NCI-H510A treated with DMSO at 0.1 percent for 48 hours (cell line): ENCODE data around the gene SIK1.
"Not testable (repeated sequence)": the region's sequence is repeated elsewhere in the genome, so short reads cannot be mapped to it uniquely, and the experiment has no call there.

Experiments used
- DNase-seq: peaks from one replicate; lab custom pipeline; 2025; lab: John Stamatoyannopoulos, UW

SIK1 gene

DNA sequence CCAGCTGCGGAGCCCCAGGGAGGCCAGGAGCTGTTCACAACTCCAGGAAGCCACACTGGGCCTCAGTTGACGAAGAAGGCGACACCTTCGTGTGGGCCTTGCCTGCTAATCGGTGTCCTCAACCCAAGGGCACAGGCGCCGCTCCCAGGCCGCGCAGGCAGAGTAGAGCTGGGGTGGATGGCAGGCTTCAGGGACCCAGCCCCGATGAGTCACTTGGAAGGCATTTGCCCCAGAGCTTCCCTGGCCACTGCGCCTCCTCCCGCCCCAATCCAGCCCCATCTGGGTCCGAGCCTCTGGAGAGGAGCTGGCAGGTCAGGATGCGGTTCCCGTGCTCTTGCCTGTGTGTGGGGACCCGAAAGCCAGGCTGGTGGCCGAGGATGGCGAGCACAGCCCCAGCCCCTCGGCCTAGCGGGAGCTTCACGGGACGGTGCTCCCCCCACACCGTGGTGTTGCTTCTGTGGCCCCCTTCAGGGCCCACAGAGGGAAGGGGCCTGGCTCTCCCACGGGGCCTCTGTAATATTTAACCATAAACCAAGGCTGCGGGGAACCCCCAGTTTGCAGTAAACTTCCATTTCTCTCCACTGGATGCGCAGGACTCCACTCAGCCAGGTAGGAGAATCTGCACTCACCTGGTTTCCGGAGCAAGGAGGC lies 30.0 kb downstream of the SIK1 start:
- DNase-seq = not testable (repeated sequence)

DNA sequence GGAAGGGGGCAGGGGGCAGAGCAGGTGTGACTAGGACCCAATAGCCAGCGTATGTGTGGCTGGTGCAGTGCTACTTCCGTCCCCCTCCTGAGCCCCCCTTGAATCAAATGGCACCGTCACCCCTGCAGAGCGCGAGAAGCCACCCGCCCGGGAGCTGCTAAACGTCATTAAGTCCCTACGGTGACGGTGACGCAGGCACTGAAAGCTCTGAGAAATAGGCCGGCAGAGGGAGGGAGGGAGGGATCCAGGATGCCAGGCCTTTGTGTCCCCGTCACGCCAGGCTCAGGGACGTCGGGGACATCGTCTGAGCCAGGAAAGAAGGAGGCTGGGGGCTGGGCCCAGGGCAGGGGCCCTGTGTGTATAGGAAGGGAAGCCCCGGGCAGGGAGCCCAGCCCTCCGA lies 43.6 kb downstream of the SIK1 start:
- not testable (repeated sequence) for DNase-seq

DNA sequence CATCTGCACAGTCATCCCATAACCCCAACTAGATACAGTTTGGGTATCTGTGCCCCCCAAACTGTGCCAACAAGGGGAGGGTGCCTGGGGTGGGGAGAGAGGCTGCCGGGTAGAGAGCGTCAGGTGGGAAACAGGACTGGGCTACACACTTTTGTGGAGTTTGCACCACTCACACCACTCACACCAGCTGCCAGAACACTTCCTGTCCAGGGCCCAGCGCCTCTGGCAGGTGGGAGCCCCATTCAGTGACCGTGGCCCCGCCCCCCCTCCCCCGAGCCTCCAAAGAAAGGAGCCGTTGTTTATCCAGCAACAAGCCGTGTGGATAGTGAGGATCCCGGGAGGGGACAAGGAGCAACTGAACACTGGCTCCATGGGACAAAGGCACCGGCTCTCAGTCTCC lies 44.0 kb downstream of the SIK1 start:
- DNase-seq = not testable (repeated sequence)

DNA sequence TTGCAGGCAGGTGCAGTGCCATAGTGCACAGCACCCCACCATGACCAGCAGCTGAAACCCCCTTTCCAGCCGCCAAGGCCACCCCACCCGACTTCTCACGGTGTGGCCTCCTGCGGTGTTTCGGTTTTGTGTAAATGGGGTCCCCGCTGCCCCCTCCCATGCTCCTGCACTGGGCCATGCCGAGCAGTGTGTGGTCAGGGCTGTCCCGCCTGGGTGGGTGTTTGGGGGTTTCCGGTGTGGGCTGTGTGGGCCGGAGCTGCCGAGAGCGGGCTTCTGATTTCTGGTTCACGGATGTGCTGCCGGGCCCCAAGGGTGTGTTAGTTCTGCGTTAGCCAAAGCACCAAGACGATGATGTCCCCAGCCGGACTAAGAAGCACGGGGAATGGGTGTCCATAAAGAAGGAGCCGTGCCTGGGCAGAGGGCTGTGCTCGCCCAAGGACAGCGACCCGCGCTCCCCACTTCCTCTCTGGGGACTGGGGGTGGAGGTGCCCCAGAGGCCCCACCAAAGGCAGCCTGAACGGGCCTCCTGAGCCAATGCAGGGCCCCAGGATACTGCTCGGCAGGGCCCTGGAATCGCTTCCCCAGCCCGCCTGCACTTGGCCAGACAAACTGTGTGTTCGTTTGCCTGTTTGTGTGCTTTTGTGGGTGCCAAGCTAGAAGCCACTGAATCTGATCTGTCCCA lies 45.9 kb downstream of the SIK1 start:
- not testable (repeated sequence) for DNase-seq

DNA sequence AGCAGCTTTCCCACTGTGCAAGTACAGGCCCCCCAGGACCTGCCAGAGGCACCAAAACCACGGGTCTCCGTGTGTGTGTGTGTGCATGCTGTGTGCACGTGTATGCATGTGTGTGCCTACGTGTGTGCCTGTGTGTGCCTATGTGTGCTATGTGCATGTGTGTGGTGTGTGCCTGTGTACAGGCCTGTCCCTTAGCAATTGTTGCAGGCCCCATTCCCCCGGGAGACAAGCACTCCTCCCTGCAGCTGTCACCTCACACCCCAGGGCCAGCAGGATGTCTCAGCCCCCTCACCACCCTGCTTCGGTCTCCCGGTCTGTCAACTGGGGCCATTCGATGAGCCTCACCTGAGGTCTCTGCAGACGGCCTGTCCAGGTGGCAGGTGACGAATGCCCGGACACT lies 46.6 kb downstream of the SIK1 start:
- not testable (repeated sequence) for DNase-seq

DNA sequence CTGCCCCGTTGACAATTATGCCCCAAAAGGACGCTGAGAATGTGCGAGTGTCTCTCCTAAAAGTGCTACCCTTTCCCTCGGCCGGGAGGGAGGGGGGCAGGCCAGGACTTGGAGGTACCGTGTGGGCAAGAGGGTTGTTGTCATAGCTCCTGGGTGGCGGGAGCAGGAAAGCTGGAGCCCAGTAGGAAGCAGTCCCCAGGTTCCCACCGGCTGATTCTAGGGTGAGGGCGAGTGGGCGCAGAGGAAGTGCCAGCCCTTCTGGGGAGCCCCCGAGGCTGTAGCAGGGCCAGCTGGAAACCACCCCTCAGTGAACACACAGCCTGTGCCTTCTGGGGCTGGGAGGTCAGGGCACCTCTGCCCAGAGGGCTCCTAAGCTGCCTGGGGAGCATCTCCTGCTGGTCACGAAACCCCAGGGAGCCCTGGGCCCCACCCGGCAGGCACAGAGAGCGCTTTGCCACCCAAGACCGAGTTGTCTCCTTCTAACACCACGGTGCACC lies 47.3 kb downstream of the SIK1 start:
- not testable (repeated sequence) for DNase-seq

DNA sequence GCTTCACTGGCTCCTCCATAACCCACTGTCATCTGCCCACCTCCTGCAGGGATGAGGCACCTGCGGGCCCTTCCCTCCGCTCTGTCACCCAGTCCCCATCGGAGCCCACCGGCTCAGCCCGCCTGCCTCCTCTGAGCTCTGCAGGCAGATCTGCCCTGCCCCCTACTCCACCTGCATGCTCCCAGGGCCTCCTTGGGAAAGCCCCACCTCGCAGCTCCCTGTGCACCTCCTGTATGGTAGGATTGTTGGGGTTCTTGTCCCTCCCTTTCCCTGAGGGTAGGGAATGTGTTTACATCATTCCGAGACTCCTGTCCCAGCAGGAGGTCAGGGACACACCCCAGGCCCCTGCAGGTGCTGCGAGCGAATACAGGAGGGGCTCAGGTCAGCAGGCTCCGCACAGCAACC lies 50.5 kb downstream of the SIK1 start:
- no peak for DNase-seq

DNA sequence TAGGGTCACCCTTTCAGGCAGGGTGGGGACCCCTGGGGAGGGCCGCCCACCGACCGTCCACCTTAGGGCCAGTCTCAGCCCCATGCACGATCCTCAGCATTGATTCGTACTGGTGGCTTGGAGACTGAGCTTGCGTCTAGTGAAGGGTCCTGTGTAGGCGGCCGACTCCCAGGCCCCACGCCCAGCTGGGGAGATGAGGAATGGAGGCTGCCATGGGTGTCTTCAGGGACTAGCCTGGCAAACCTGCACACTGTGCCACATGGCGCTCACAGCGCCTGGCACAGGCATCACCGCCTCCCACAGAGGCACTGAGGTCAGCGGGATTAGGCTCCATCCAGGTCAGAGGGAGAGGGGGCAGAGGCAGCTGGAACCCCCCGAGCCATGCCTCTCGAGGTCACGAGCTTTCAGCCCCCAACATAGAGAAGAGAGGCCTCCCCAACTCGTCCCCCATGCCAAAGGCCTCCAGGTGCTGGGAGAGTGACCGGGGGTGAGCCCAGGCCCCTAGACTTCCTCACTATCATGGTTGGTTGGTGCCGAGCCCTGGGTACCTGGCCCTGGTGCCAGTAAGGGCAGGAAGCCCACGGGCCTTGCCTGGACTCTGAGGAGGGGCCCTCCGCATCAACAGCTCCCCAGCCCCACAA lies 51.0 kb downstream of the SIK1 start:
- DNase-seq = no peak

DNA sequence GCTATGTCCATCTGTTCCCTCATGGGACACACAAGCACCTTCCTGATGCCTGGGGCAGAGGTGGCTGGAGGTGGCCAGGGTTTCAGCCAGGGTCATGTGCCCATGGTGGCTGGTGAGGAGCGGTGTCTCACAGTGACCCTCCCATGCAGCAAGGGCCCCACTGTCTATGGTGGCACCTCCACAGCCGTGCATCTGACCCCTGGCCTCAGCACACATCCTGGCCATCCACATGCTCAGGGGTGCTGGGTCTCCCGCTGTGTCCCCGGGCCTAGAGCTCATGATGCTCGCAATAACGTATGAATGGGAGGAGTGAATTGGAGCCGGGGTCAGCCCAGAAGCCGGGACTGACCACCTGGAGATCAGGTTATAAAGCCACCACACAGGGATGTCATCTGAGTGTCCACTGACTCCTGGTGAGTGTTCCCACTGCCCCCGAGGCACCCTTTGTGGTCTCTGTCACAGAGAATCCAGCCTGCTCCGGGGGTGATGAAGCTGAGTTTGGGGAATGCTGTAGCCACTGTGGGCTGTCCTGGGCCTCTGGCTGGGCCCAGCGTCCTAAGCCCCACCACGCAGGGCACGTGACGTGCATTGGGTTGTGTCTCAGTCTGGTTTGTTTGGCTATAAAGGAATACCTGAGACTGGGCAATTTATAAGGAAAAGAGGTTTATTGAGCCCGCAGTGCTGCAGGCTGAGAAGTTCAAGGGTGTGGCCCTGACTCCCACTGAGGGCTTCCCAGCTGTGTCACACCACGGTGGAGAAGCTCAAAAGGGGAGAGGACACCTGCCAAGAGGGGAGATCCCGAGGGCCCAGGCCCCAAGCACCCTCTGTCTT lies 51.7 kb downstream of the SIK1 start:
- DNase-seq = no peak

DNA sequence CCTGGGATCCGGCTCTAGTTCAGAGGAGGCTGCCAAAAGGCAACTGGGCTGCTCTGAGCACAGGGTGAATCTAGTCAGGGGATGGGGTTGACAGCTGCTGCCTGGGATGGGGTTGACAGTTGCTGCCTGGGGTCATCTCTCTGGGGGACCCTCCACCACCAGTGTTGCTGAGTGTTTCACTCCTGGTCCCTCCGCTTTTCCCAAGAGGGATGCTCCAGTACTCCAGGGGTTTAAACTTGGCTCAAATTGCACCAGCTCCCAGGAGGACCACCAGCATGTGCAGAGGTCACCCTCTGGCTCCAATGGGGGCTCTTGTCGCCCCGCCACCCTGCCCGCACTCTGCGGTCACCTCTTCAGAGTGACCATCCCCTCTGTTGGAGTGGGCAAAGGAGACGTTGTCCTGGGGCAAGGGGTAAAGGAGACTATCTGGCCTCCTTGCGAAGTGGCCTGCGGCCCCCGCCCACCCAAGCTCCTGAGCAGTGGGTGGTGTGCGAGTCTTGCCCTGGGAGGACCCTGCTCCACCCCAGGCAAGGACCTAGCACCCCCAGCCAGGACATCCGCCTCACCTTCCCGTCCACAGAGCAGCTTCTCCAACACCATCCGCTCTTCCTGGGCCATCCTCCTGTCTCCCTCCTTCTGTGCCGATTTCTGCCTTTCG lies 52.6 kb downstream of the SIK1 start:
- DNase-seq = no peak

DNA sequence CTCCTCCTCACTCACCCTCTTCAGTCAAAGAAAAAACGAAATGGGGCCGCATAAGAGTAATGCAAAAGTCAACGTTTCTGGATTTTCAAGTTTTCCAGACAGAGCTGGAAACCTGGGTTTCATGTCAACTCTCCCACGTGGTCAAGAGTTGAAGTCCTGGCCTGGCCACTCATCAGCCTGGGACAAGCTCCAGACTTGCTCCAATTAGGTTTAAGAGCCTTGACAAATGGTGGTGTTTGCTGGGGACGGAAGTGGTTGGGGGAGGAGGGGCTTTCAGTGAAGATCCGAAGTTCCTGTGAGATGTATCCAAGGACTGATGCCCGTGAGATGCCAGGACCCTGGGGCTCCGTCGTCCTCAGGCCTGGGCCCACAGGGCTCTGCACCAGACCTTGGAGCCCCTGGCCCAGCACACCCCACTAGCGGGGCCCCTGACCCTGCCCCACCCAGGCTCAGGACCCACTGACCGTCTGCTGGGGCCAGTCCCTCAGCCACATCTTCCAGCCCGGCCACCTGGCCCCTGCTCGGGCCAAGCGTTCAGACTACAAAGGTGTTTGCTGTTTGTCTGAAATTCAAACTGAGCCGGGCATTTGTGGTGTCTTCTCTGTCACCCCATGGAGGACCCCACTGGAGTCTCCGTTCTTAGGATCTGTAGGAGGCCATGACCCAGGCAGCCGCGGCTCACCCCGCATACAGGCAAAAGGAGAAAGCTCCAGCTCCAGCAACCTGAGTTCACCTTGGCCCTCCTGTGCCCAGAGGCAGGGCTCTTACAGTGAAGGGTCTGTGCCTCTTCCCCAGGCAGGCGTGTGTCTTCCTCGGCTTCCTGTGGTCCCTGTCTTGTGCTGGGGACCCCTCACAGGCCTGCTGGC lies 53.3 kb downstream of the SIK1 start:
- no peak for DNase-seq

DNA sequence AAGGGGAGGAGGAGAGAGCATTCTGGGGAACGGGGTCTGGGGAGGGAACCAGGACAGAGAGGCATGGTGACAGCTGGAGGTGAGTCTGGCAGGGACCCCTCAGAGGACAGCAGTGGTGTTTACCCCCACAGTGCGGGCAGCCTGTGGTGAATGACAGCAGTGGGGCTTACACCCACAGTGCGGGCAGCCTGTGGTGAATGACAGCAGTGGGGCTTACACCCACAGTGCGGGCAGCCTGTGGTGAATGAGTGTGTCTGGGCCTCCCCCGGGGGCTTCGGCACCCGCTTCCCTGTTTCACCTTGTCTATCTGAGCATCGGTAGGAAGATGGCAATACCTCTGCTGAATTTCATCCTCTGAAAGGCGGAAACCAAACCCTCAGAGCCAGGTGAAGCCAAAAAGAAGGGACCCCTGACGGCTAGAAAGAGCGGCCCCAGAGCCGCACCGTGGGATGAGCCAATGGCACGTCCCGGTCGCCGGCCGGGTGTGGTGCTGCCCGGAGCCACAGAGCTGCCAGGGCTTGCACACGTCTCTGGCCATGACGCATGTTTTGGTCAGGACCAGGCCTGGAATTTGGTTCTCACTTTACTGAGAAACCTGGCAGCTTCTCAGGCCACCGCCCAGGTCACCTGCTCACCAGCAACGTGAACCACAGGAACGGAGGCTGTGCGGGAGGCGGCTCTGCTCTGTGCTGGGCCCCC lies 54.1 kb downstream of the SIK1 start:
- no peak for DNase-seq

DNA sequence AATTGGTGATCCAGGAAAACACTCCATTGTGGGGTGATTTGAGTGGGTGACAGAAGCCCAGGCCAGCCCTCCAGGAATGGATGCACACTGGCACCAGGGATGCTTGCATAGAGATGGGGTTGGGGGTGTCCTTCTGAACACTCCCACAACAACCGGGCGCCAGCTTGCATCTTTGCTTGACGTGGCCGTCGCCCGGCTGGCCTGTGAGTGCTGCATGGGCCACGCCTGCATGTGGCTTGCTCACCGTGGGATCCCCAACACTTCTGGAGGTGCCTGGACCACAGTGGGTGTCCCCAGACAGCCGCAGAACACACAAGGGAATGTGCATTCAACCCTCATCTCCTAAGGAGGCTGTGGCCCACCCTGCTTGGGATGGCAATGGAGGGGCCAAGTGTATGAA lies 55.1 kb downstream of the SIK1 start:
- no peak for DNase-seq

DNA sequence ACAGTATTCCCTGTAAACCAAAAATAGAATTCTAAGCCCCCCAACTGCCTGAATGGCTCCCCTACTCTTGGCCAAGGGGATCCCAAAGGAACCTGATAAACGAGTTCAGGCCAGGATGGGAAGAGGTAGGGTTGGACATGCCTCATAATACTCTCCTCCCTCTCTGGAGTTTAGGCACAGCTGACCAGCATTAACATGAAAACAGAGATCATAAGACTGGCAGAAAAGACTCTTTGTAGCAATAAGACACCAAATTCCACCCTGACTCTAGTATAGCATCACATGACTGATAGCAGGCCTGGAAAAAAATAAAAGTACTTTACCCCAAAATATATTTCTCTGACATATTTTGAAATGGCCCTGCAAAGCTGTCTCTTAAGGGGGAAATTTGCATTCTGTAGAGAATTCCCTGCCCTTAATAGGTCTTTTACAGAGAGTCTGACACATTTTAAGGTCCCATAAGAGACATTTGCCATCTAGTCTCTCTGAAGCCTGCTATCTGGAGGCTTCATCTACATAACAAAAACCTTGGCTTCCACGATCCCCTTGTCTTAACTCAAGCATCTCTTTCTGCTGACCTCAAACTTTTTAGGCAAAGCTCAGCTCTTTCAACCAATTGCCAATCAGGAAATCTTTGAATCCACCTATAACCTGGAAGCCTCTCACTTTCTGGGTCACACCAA lies 55.9 kb downstream of the SIK1 start:
- no peak for DNase-seq

DNA sequence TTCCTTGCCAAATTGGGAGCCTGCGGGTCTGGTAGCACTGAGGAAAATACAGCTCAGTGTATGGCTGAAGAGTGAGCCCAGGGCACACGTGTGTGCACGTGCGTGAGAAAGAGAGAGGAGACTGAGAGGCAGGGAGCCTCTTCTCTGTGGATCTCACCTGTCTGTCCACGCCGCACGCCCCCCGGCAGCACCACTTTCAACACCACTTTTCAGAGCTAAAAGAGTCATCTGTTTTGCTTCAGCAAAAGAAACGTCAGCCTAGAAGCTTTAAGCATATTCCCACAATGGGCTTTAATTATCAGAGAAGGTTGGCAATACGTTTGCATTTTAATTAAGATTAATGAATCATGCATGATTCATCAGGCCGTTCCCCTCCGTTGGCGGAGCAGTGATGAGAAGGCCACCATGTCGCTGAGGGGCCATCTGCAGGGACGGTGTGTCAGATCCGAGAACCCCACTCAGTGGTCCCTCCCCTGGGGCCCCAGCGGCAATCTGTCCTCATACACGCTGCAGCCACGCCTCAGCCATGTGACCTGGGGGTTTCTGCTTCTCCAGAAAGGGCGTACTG lies 56.8 kb downstream of the SIK1 start:
- no peak for DNase-seq

DNA sequence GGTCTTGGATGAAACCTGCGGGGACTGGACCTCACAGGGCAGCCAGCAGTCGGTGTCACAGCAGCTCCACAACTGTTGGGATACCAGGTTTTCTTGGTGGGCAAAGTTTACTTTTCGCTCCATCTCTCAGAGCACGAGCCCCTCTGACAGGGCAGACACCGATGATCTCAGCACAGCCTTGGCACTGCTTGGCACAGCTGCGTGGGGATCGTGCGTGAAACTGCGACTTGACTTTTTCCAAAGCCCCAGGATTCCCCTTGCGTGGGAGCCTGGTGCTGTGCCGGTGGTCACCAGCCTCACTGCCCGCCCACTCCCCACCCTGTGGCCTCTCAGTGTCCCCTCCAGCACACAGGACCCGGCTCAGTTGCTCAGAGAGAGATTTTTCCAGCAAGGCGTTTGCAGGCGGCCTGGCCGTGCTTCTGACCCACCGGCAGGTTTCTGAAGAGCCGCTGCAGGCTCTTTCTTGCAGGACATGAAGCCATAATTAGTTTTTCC lies 57.3 kb downstream of the SIK1 start:
- DNase-seq = no peak

DNA sequence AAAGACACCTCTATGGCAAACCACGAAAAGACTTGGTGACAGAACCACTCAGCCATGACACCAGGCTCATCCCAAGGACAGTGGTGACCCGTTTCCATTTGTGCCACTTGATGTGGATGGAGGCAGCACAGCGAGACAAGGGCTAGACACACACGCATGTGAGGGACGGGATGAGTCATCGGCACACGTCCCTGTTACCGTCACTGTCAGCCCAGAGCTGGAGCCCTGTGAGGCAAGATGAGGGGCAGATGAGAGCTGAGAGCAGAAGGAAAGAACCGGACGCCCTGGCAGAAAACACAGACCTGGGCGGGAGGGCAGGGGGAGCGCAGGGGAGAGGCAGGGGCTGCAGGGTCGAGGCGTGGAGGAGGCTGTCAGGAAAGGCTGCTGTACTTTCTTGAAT lies 57.8 kb downstream of the SIK1 start:
- no peak for DNase-seq

DNA sequence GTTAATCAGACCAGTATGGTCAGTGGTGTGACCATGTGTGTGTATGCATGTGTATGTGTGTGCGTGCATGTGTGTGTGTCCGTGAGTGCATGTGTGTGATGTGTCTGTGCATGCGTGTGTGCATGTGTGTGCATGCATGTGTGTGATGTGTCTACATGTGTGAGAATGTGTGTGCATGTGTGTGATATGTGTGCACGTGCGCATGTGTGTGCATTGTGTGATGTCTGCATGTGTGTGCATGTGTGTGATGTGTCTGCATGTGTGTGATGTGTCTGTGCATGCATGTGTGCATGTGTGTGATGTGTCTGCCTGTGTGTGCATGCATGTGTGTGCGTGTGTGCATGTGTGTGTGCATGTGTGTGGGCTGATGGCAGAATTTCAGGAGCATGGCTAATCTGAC lies 58.2 kb downstream of the SIK1 start:
- no peak for DNase-seq

DNA sequence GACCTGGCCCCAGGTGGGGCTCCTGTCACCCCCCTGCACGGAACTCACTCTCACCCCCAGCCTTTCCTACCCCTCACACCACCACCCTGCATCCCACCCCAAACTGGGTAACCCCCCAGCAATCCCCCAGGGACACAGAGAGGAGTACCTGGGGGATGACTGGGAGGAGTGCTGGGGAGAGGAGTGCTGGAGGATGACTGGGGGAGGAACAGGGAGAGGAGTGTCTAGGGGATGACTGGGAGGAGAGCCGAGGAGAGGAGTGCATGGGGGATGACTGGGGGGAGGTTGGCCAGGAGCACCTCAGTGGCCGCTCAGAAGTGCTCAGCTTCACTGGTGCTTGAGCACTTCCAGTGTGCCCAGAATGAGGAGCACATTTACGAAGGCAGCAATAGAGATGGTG lies 59.1 kb downstream of the SIK1 start:
- no peak for DNase-seq
